ENCODE results near the gene ST8SIA1. TPM values are rescaled to one million over a fixed set of nuclear protein-coding genes. Genes with fewer than 3 reads are reported as not detected.

Gene ST8SIA1
- total RNA-seq, 6 donors from 2014 or later, result 1.4 to 10.5 (median 4.1) TPM

- Histone ChIP-seq H3K4me1 (no peaks in the 10 kb centered on the region), H3K27ac (no peak overlapping the region), H3K36me3 (no peaks in the 10 kb centered on the region), H3K9me3 (no peaks in the 10 kb centered on the region), H3K4me3 (no peak overlapping the region), H3K27me3 (no peaks in the 10 kb centered on the region)
- ATAC-seq (ENCODE audit: low FRiP score in 2 of 2), result no peak
- no peak for DNase-seq
- 85 to 88% methylated on average over 5 of the region's 5 CpGs for WGBS, 2 donors
- no peak for TF ChIP-seq POLR2AphosphoS5 (IDR thresholded peaks at IDR 0.05)
- no peak for TF ChIP-seq POLR2A (IDR thresholded peaks at IDR 0.05)
- TF ChIP-seq, protein P1, sequence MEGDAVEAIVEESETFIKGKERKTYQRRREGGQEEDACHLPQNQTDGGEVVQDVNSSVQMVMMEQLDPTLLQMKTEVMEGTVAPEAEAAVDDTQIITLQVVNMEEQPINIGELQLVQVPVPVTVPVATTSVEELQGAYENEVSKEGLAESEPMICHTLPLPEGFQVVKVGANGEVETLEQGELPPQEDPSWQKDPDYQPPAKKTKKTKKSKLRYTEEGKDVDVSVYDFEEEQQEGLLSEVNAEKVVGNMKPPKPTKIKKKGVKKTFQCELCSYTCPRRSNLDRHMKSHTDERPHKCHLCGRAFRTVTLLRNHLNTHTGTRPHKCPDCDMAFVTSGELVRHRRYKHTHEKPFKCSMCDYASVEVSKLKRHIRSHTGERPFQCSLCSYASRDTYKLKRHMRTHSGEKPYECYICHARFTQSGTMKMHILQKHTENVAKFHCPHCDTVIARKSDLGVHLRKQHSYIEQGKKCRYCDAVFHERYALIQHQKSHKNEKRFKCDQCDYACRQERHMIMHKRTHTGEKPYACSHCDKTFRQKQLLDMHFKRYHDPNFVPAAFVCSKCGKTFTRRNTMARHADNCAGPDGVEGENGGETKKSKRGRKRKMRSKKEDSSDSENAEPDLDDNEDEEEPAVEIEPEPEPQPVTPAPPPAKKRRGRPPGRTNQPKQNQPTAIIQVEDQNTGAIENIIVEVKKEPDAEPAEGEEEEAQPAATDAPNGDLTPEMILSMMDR (IDR thresholded peaks at IDR 0.05), result no peak
- no peak for TF ChIP-seq EP300 (IDR thresholded peaks at IDR 0.05)
Measured at GRCh38 chr12:22348208-22348607, 13.7 kb upstream of the ST8SIA1 start.

- ATAC-seq (ENCODE audit: low FRiP score in 2 of 2), result peak in 1 of 2 donors; percentile 55
- no peak for DNase-seq
- peaks cover 0 to 3% (median under 1%) of the 10 kb centered on the region in 4 donors for H3K27me3 ChIP-seq
- H3K36me3 ChIP-seq, result no peaks in the 10 kb centered on the region
- no peak overlapping the region for H3K4me3 ChIP-seq
- TF ChIP-seq EP300 (IDR thresholded peaks at IDR 0.05) (no peak), POLR2AphosphoS5 (IDR thresholded peaks at IDR 0.05) (no peak), POLR2A (IDR thresholded peaks at IDR 0.05) (no peak)
- TF ChIP-seq, protein P1 (IDR thresholded peaks at IDR 0.05), result no peak
- no peak overlapping the region for H3K27ac ChIP-seq
- H3K4me1 ChIP-seq, result peaks cover 0 to 8% (median 4%) of the 10 kb centered on the region in 4 donors
- H3K9me3 ChIP-seq, result no peaks in the 10 kb centered on the region
- 75 to 81% methylated on average over 2 to 4 of the region's 4 CpGs for WGBS, 2 donors
Measured at GRCh38 chr12:22340143-22340542, 5.6 kb upstream of the ST8SIA1 start.

- H3K4me1 ChIP-seq, result peaks cover 1 to 13% (median 8%) of the 10 kb centered on the region in 4 donors
- H3K9me3 ChIP-seq, result no peaks in the 10 kb centered on the region
- WGBS, 2 donors, result 89 to 97% methylated on average over 9 of the region's 9 CpGs
- DNase-seq, result no peak
- ATAC-seq (ENCODE audit: low FRiP score in 2 of 2), result no peak
- H3K27me3 ChIP-seq, result peaks cover 0 to 5% (median 2%) of the 10 kb centered on the region in 4 donors
- no peak for TF ChIP-seq POLR2AphosphoS5 (IDR thresholded peaks at IDR 0.05)
- no peak for TF ChIP-seq EP300 (IDR thresholded peaks at IDR 0.05)
- TF ChIP-seq POLR2A (IDR thresholded peaks at IDR 0.05), result no peak
- TF ChIP-seq, protein P1 (IDR thresholded peaks at IDR 0.05), result no peak
- no peak overlapping the region for H3K4me3 ChIP-seq
- H3K27ac ChIP-seq, result no peak overlapping the region
- H3K36me3 ChIP-seq, result no peaks in the 10 kb centered on the region
Measured at GRCh38 chr12:22339691-22340090, 5.2 kb upstream of the ST8SIA1 start.

- Histone ChIP-seq H3K27me3 (peaks cover 0 to 16% (median 8%) of the 10 kb centered on the region in 4 donors), H3K27ac (peak overlapping the region in 2 of 4 donors; percentile 76 to 78), H3K4me3 (peak overlapping the region in 3 of 4 donors; percentile 48 to 60 (median 59)), H3K36me3 (no peaks in the 10 kb centered on the region), H3K9me3 (no peaks in the 10 kb centered on the region), H3K4me1 (peaks cover 9 to 35% (median 18%) of the 10 kb centered on the region in 4 donors)
- TF ChIP-seq, protein P1 (IDR thresholded peaks at IDR 0.05), result peak in 1 of 6 experiments; percentile 13
- TF ChIP-seq POLR2AphosphoS5 (IDR thresholded peaks at IDR 0.05), result no peak
- DNase-seq (no peak), ATAC-seq (ENCODE audit: low FRiP score in 2 of 2) (peak in 1 of 2 donors; percentile 44)
- 4 to 7% methylated on average over 6 of the region's 6 CpGs for WGBS, 2 donors
Measured at GRCh38 chr12:22335794-22336166, 1.3 kb upstream of the ST8SIA1 start.
